MCF 10A (cell line): ENCODE measurements around the gene MTERF1. TPM values are rescaled to one million over a fixed set of nuclear protein-coding genes. Genes with fewer than 3 reads are reported as not detected.
"Not testable (repeated sequence)": the region's sequence is repeated elsewhere in the genome, so short reads cannot be mapped to it uniquely, and the experiment has no call there.

ENCODE experiments used
- BruUV-seq: library from RNA; stranded (reverse); fragments of 400-500 nt; replicated peaks from 2 replicates; lab custom pipeline; 2021; lab: Mats Ljungman, UMichigan
- CTCF ChIA-PET: fragments of 300-600 bp; sonication (Branson Sonifier 250); formaldehyde crosslinking; extraction: SDS; loops from one replicate; lab custom pipeline; 2021; ENCODE audit warnings: antibody characterized with exemption, inconsistent platforms; lab: Yijun Ruan, JAX
- POLR2A ChIA-PET: fragments of 300-600, 350-650 bp; sonication (Branson Sonifier 250); formaldehyde crosslinking; extraction: SDS; loops from one replicate; lab custom pipeline; 2020; ENCODE audit warnings: antibody characterized with exemption, inconsistent platforms; lab: Yijun Ruan, JAX
- DNase-seq: peaks from one replicate; pipeline ENCODE4 v3.0.0-alpha.2; 2018; ENCODE audit not compliant: unreplicated experiment
- H3K27ac Mint-ChIP-seq: one replicate; pipeline ENCODE4 v1.8.0; 2022; ENCODE audit warnings: mild to moderate bottlenecking, low read depth, mixed read lengths; ENCODE audit not compliant: unreplicated experiment
- H3K27me3 Mint-ChIP-seq: one replicate; pipeline ENCODE4 v1.8.0; 2022; ENCODE audit warnings: mixed read lengths; ENCODE audit not compliant: insufficient read depth, unreplicated experiment
- H3K36me3 Mint-ChIP-seq: one replicate; pipeline ENCODE4 v1.8.0; 2022; ENCODE audit warnings: mild to moderate bottlenecking, moderate library complexity, mixed read lengths; ENCODE audit not compliant: insufficient read depth, unreplicated experiment
- H3K4me1 Mint-ChIP-seq: one replicate; pipeline ENCODE4 v1.8.0; 2022; ENCODE audit warnings: mixed read lengths; ENCODE audit not compliant: insufficient read depth, unreplicated experiment
- H3K4me3 Mint-ChIP-seq: one replicate; pipeline ENCODE4 v1.8.0; 2022; ENCODE audit warnings: mild to moderate bottlenecking, moderate library complexity, mixed read lengths; ENCODE audit not compliant: unreplicated experiment
- H3K9me3 Mint-ChIP-seq: one replicate; pipeline ENCODE4 v1.8.0; 2022; ENCODE audit warnings: mixed read lengths; ENCODE audit not compliant: unreplicated experiment
- CTCF ChIP-seq: fragments of 200-600 bp; IDR thresholded peaks from one replicate; pipeline ENCODE4 v1.8.0; 2022; ENCODE audit warnings: antibody characterized with exemption, mild to moderate bottlenecking; ENCODE audit not compliant: unreplicated experiment
- intact Hi-C: fragments of 100-400 bp; cut with micrococcal nuclease; formaldehyde crosslinking; loops from 2 replicates; pipeline ENCODE4 v1.14.1; 2022
- total RNA-seq: library from RNA; stranded (reverse); gene quantifications from 2 replicates; pipeline ENCODE4 v1.2.3, GENCODE V29; 2022

The MTERF1 gene
- total RNA-seq, 1 experiment from 2014 or later = 12.9 TPM

DNA sequence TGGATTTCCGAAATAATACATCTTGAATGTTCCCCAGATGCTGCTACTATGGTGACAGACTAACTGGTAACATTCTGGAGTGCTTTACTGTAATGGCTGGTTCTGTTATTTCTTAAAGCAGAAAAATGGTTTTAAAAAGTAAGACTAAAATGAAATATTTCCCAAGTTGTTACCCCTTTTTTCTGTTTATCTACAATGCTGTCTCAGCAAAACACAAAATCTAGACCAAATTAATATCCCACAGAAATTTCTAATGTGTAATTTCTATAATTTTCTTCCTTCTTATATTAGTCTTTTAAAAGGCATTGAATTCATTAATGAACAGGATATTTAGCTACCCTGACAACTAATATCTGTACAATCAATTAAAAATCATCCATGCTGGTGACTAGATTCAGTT lies 19.1 kb upstream of the MTERF1 start:
- no peak overlapping the region for H3K27ac Mint-ChIP-seq
- CTCF ChIA-PET = no interaction called here
- no peaks in the 10 kb centered on the region for H3K36me3 Mint-ChIP-seq
- H3K9me3 Mint-ChIP-seq = no peaks in the 10 kb centered on the region
- POLR2A ChIA-PET = no interaction called here
- no peaks in the 10 kb centered on the region for H3K4me1 Mint-ChIP-seq
- DNase-seq = no peak
- no peak for TF ChIP-seq CTCF
- intact Hi-C loops = no loop called here
- no peak overlapping the region for H3K4me3 Mint-ChIP-seq
- no TSS peak for BruUV-seq
- H3K27me3 Mint-ChIP-seq = no peaks in the 10 kb centered on the region

DNA sequence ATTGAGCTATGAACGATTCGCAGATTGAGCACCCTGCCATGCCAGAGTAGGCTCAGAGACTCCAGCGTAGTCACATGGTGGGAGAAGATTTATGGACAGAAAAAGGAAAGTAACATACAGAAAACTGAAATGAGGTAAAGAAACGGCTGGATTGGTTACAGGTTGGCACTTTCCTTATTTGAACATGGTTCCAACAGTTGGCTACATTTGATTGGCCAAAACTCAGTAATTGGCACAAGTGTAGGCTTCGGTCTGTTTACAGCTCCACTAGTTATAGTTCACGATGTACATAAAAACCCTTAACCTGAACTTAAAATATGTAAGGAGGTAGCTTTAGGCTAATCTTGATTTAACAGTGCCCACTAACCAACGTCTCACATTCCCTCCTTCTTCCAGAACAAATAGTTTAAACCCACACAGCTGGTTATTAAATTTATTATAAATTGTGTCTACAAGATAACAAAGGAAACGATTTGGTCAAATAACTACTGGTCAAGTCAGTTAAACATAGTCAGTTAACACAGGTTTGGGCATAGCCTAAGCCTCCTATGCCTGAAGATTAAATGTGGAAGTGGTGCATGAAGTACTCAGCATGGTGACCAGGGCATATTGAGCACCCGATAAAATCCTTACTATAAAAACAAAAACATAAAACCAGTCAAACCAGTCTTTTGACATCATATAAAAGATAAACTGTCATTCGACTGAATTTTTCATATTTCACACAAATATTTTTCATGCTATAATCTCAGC lies 17.9 kb upstream of the MTERF1 start:
- ChIA-PET POLR2A (interaction anchor here (0.6 to 1.2 kb wide), 2 partner anchors 18 to 730 kb away, joined by 3 read pairs; partner anchors contain the start of gene MTERF1), CTCF (interaction anchor here (0.6 to 1.5 kb wide), 3 partner anchors 17 to 404 kb away, joined by 3 to 7 read pairs (median 3); partner anchors contain the start of gene AKAP9)
- Mint-ChIP-seq H3K4me3 (no peak overlapping the region), H3K27me3 (no peaks in the 10 kb centered on the region), H3K9me3 (no peaks in the 10 kb centered on the region), H3K4me1 (peaks cover 1% of the 10 kb centered on the region), H3K27ac (no peak overlapping the region), H3K36me3 (no peaks in the 10 kb centered on the region)
- BruUV-seq = no TSS peak
- no peak for DNase-seq
- intact Hi-C loops = no loop called here
- TF ChIP-seq CTCF = no peak

GRCh38 chr7:91894781-91895480 lies 14.4 kb upstream of the MTERF1 start:
- Mint-ChIP-seq H3K36me3 (no peaks in the 10 kb centered on the region), H3K4me3 (no peak overlapping the region), H3K27me3 (no peaks in the 10 kb centered on the region), H3K9me3 (no peaks in the 10 kb centered on the region), H3K4me1 (peaks cover 8% of the 10 kb centered on the region), H3K27ac (no peak overlapping the region)
- no peak for DNase-seq
- BruUV-seq = no TSS peak
- no peak for TF ChIP-seq CTCF
- intact Hi-C loops = no loop called here
- CTCF ChIA-PET = interaction anchor here (1.3 kb wide), 1 partner anchor 15 kb away, joined by 3 read pairs; the partner anchor contains the start of gene MTERF1
- POLR2A ChIA-PET = no interaction called here

- H3K9me3 Mint-ChIP-seq, H3K4me1 Mint-ChIP-seq, DNase-seq, POLR2A ChIA-PET, H3K4me3 Mint-ChIP-seq, intact Hi-C loops, BruUV-seq, H3K27me3 Mint-ChIP-seq, H3K36me3 Mint-ChIP-seq, H3K27ac Mint-ChIP-seq: not testable (repeated sequence)
- CTCF ChIA-PET = interaction anchor here (1.3 kb wide), 1 partner anchor 14 kb away, joined by 3 read pairs; the partner anchor contains the start of gene MTERF1
These were observed 13.2 kb upstream of the MTERF1 start for GRCh38 chr7:91893699-91894098.
